GM21528 (cell line): Measurements from ENCODE around the gene LIN54.
"Not testable (repeated sequence)": the region's sequence is repeated elsewhere in the genome, so short reads cannot be mapped to it uniquely, and the experiment has no call there.

Experiments used
- ATAC-seq: cut with Tn5 transposase; IDR thresholded peaks from one replicate; pipeline ENCODE4 v1.9.1; 2021; ENCODE audit warnings: mild to moderate bottlenecking, moderate library complexity; ENCODE audit not compliant: unreplicated experiment, low FRiP score

LIN54 gene

GRCh38 chr4:82954212-82954611 is 56.4 kb downstream of the LIN54 start:
- ATAC-seq: no peak

- no peak for ATAC-seq
Measured at GRCh38 chr4:82951196-82951595, 59.4 kb downstream of the LIN54 start.

GRCh38 chr4:82948647-82949204 is 61.9 kb downstream of the LIN54 start:
- ATAC-seq: no peak

GRCh38 chr4:82947498-82947897 is 63.1 kb downstream of the LIN54 start:
- no peak for ATAC-seq

- no peak for ATAC-seq
Measured at GRCh38 chr4:82939414-82939813, 71.2 kb downstream of the LIN54 start.

GRCh38 chr4:82934441-82934840 is 76.2 kb downstream of the LIN54 start:
- ATAC-seq: no peak

- no peak for ATAC-seq
Measured at GRCh38 chr4:82930848-82931755, 79.5 kb downstream of the LIN54 start.

GRCh38 chr4:82921795-82922194 is 88.8 kb downstream of the LIN54 start:
- no peak for ATAC-seq

- ATAC-seq: no peak
Measured at GRCh38 chr4:82919386-82919785, 91.2 kb downstream of the LIN54 start.

GRCh38 chr4:82918091-82918490 is 92.5 kb downstream of the LIN54 start:
- ATAC-seq: no peak

GRCh38 chr4:82913968-82914367 is 96.7 kb downstream of the LIN54 start:
- ATAC-seq: not testable (repeated sequence)

GRCh38 chr4:82913305-82913704 is 97.3 kb downstream of the LIN54 start:
- ATAC-seq: no peak

GRCh38 chr4:82909326-82909725 is 101.3 kb downstream of the LIN54 start:
- no peak for ATAC-seq

GRCh38 chr4:82906469-82906868 is 104.2 kb downstream of the LIN54 start:
- no peak for ATAC-seq

- ATAC-seq: peak; percentile 47
Measured at GRCh38 chr4:82905205-82905604, 105.4 kb downstream of the LIN54 start.

- no peak for ATAC-seq
Measured at GRCh38 chr4:82903737-82904136, 106.9 kb downstream of the LIN54 start.

GRCh38 chr4:82901183-82901718 is 109.4 kb downstream of the LIN54 start:
- no peak for ATAC-seq

GRCh38 chr4:82900411-82901182 is 110.0 kb downstream of the LIN54 start, which contains the start of gene THAP9:
Gene THAP9, plus strand, starts transcription at chr4:82900735. Its CDS starts 68 bp downstream, at chr4:82900803.
- peak; percentile 90 for ATAC-seq

- ATAC-seq: peak; percentile 16
Measured at GRCh38 chr4:82900066-82900410, 110.6 kb downstream of the LIN54 start.

- no peak for ATAC-seq
Measured at GRCh38 chr4:82899374-82900065, 111.1 kb downstream of the LIN54 start.
